DMS114 treated with DMSO at 0.1 percent for 48 hours (cell line): ENCODE data around the gene AHCYL1.

ENCODE experiments used
- DNase-seq: peaks from one replicate; lab custom pipeline; 2025; ENCODE audit not compliant: unreplicated experiment; lab: John Stamatoyannopoulos, UW

AHCYL1 gene

DNA sequence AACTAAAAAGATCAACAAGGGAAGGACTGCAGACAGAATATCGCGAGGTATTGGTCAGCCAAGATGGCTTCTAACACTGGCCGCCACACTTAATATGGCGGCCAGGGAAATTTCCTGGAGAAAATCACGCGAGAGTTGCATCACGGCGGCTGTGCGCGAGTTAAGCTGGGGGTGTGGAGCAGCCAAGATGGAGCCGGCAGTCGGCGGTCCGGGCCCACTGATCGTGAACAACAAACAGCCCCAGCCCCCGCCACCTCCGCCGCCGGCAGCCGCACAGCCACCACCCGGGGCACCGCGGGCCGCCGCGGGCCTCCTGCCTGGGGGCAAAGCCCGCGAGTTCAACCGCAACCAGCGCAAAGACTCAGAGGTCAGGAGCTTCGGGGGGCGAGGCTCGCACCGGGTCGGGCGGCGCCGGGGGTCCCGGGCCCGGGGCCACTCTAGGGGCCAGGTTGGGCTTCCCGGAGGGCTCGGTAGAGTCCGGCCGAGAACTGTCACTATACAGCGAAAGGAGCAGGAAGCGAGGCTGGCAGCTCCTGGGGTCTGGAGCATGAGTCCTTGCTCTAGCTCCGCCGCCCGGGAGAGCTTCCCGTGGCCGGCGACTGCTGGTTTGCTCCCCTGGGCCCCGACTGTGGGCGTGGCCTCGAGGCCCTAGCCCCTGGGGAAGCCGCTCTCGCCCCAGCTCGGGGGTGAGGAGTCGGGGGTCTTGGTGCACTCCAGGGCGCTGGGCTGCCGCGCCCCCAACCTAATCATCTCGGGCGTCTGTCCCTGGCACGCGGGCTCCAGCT lies 50.1 kb downstream of the AHCYL1 start, which contains the start of gene STRIP1:
STRIP1 (plus strand) TSS at position 174 of the 785 bp plus-strand sequence; CDS start at position 188, 14 bp downstream.
- DNase-seq, result peak; percentile 95

DNA sequence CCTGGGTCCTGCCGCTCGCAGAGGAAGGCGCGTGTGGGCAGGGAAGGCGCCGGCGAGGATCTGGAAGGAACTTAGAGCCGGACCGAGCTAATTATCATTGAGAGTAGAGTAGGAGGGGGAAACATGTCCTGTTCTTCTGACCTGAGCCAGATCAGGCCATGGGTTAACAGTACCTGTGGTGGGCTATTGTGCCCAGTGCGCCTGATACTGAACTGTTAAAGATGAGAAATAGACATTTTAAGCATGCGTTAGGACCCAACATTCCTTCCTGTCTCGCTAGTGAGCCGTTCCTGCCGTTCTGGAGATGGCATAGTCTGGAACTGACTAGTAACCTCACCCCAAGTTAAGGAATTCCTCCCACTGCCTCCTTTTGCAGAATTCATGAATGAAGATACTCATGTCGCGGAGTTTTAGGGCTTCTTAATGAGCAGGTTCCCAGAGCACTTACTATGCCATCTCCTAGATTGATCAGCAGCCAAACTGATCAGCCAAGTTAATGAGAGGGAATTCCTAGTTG lies 50.7 kb downstream of the AHCYL1 start:
- no peak for DNase-seq

DNA sequence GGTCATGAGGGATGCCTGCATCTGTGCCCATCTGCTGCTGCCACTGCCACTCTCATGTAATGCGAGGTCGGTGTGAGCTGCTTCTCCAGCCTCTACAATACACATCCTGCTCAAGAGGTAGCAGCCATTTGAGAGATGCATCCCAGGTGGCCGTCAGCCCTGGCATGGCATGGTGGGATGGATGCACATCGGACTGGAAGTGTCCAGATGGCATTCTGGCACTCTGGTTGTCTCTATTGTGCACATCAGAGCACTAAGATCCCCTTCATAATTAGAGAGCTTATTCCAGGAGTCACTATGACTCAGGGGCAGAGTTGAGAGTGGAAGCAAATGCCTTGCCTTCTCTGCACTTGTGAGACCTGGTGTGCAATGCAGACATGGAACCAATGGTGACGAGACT lies 53.7 kb downstream of the AHCYL1 start:
- no peak for DNase-seq

DNA sequence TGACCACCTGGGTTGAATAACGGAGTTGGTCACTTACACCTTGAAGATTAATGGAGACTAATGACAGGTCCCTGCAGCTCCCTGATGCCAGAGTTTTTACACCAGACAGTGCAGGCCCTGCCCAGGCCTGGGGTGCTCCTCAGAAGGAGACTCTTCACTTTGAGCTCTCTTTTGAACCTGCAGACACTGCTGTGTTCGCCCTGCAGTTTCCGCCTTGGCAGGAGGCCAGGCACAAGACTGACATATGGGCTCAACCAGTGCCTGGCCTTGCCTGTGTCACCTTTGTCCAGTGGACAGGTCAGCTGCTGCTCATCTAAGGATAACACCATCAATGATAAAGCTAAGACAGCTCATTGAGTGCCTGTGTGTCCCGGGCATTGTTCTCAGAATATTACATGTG lies 55.1 kb downstream of the AHCYL1 start:
- DNase-seq, result no peak

DNA sequence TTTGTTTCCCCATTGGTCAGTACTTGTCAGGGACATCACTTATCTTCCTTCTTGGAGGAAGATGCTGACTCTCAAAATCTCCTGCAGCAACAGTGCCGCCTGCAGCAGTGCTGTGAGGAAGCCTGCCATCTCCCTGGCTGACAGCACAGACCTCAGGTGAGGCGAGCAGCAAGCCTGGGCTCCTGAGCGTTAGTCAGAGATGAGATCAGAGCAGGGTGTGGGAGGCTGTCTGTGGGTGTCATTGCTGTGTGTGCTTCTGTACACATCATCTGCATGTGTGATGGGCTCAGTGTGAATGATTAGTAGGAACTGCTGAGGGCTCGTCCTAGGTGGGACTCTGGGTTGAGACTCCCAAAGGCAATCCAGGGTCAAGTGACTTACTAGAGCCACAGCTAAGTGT lies 56.0 kb downstream of the AHCYL1 start:
- no peak for DNase-seq

DNA sequence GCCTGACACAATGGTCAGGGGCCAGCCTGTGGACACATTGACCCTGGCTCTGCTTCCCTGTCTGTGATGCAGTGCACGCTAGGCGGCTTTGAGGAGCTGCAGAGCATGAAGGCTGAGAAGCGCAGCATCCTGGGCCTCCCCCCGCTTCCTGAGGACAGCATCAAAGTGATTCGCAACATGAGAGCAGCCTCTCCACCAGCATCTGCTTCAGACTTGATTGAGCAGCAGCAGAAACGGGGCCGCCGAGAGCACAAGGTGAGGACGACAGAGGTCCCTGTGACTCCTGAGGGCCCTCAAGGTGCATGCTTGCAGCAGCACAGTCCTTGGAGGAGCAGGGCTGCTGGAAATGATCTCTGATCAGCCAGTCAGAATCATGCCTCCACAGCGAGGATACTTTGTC lies 58.5 kb downstream of the AHCYL1 start:
- DNase-seq, result no peak

DNA sequence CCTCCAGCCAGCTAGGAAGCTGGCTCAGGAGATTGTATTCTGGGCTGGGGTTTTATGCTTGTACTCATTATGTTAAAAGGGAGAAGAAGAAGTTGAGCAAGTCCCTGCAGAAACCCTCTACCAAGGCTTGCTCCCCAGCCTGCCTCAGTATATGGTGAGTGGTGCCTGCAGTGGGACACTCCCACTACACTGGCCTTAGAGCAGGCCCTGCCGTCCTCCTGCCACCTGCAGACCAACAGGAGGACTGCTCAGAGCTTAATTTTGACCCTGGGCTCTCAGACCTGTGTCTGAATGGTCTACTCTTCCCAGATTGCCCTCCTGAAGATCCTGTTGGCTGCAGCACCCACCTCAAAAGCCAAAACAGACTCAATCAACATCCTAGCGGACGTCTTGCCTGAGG lies 62.9 kb downstream of the AHCYL1 start:
- no peak for DNase-seq

DNA sequence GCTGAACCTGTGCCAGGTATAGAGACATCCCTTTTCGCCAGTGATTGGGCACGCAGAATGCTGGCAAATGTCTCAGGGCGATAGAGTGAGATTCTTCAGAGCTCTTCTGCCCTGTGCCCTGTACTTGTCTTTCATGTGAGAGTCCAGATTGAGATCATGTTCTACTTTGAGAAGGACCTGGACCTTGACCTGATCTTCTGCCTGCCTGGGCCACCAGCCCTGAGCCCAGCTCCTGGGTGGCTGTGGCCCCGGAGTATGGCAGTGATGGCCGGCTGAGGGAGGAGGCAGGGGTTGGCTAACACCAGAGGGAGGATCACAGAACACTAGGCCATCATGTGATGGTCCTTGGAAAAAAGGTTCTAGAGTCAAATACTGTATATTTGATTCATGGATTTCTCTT lies 63.7 kb downstream of the AHCYL1 start:
- no peak for DNase-seq

DNA sequence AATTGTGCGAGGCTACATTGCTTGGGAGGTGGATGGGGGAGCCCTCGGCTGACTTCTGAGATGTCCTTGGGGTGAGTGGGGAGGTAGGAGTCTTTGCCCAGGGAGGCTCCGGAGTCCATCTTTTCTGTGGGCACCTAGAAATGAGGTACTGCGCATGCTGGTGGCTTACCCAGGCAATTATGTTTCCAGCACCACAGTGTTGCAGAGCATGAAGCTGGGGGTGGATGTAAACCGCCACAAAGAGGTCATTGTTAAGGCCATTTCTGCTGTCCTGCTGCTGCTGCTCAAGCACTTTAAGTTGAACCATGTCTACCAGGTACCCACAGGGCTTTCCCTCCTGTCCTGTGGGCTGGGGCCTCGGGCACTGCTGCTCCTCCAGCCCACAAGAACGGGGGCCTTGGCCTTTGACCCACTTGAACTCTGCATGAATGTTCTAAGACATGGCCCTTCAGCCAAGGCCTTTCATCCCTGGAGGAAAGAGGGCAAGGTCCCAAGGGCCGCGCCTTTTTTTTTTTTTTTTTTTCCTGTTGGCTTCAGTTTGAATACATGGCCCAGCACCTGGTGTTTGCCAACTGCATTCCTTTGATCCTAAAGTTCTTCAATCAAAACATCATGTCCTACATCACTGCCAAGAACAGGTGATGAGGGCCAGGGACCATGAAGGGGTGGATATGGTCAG lies 64.5 kb downstream of the AHCYL1 start:
- no peak for DNase-seq

DNA sequence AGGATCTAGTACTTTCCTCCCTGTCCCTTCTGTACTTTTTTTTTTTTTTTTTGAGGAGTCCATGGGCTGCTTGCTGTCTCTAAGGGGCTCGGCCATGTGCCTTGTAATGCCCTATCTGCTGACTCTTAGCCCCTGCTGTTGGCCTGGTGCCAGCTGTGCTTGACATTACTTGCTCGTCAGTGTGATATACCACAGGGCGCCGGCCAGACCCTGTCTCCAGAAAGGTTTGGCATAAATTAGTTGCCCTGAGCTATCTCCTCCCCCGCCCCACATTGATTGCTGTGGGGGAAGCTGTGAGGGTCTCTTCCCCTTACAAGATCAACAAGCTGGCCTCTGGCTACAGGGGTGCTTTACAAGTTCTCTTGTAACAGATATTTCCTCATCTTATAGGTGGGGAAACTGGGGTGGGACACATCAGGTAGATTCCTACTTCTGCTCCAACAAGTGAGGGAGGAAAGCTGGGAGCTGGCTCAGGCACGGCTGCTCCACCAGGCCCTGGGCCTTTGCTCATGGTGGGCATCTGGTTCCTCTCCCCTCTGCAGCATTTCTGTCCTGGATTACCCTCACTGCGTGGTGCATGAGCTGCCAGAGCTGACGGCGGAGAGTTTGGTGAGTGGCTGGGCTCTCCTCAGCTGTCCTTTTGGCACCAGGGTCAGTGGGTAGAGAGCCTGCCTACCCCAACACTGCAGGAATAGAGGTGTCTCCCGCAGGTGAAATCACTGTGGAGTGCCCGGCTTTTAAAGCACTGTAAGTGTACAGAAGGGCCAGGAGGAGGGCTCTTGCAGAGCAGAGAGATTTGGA lies 65.4 kb downstream of the AHCYL1 start:
- DNase-seq, result no peak

DNA sequence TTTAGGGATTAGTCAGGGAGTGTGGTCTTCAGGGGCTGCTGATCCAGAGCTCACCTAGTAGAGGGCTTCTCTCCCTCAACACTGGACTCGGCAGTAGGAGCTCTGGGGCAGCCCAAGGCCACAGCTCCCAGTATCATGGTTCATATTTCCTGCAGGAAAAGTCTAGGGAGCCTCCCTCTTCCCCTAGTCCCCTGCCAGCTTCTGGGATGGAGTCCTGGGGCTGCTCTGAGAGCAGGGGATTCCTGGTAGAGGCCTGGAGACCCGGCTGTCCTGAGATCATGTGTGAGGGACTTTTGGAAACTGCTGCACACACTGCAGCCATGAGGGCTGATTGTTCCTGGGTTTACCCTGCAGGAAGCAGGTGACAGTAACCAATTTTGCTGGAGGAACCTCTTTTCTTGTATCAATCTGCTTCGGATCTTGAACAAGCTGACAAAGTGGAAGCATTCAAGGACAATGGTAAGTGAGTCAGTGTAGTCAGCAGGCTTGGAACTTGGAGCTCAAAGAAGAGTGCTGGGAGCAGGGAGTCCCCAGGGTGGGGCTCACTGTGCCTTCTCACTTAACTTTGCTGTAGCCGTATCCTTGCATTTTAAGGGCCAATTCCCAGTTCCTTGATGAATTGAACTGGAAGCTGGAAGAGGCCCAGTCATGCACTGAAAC lies 66.2 kb downstream of the AHCYL1 start:
- DNase-seq, result no peak

DNA sequence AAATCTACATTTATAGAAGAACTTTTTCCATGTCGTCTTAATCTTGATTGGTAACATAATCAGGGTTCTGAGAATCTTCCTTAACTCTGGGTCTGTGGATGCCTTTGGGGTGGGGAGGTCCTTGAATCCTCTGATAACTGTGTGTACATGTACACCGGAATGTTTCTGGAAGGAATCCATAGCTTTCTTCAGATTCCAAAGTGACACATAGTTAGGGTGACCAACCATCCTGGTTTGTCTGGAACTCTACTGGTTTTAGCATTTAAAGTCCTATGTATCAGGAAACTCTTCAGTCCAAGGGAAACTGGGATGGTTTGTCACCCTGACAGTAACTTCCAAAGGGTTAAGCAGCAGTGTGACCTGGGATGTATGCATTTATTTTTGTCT lies 66.7 kb downstream of the AHCYL1 start:
- no peak for DNase-seq

DNA sequence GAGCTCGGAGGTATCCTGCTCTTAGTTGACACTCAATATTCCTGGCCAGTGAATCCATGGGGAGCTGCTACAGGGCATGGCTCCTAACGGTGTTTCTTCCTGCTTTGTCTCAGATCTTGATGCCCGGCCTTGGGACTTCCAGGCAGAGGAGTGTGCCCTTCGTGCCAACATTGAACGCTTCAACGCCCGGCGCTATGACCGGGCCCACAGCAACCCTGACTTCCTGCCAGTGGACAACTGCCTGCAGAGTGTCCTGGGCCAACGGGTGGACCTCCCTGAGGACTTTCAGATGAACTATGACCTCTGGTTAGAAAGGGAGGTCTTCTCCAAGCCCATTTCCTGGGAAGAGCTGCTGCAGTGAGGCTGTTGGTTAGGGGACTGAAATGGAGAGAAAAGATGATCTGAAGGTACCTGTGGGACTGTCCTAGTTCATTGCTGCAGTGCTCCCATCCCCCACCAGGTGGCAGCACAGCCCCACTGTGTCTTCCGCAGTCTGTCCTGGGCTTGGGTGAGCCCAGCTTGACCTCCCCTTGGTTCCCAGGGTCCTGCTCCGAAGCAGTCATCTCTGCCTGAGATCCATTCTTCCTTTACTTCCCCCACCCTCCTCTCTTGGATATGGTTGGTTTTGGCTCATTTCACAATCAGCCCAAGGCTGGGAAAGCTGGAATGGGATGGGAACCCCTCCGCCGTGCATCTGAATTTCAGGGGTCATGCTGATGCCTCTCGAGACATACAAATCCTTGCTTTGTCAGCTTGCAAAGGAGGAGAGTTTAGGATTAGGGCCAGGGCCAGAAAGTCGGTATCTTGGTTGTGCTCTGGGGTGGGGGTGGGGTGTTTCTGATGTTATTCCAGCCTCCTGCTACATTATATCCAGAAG lies 69.2 kb downstream of the AHCYL1 start:
- peak; percentile 22 for DNase-seq

DNA sequence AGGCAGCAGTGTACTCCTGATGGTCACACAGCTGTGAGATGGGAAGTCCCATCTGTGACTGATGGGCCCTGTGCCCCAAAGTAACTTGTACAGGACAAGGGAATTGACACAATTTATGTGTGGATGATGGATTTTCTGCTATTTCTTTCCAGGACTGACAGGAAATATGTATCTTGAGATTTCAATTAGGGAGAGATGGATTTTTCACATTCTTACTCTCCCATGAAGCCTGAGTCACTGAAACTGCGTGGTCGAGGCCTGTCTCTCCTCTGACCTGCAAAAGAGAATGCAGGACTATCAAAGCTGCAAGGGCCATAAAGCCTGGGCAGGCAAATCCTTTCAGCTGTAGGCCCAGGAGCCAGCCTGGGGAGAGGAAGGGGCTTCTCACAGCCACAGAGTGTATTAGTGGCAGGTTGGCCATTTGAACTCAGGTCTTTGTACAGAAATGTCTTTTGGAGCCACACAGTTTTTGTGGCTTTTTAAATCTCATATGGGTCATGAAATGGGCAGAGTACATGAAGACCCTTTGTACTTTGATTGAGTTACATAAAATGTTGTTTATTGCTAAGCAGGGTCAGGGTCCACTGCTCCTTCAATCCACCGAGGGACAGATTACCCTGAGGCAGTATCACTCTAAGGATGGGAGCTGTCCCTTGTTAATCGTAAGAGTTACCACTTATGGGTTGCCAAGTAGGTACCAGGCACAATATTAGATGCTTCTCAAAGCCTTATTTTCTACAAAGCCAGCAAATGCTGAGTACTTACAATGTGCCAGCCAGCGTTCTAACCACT lies 71.1 kb downstream of the AHCYL1 start:
- no peak for DNase-seq

DNA sequence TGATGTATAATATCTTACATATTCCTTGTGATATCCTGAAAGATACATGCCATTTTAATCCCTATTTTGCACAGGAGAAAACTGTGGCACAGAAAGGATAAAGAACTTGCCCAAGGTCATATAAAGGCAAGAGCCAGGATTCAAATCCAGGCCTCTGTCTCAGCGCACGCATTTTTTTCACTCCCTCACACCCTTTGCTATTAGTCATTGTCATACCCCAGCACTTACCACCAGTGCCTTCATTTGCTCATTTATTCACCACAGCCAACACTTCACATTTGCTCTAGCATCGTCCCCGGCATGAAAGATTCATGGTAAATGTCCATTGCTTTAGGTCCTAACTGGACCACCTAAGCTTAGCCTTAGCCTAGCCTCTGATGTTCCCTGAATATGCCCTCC lies 71.7 kb downstream of the AHCYL1 start:
- no peak for DNase-seq

DNA sequence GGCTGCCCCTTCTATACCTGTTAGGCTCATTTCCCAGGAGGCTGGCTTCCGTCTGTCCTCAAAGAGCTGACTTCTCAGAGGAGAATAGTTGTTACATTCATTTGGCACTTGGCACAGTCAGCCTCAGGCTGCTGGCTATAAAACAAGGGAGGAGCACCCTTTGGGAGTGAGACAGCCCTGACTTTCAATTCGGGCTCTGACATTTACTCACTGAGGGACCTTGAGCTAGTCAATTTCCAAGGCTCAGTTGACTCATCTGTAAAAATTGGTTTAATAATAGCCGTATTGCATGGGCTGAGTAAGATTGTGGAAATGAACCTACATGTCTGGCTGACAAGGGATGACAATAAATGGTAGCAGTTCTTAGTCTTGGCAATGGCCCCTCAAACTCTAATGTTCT lies 72.2 kb downstream of the AHCYL1 start:
- DNase-seq, result no peak

DNA sequence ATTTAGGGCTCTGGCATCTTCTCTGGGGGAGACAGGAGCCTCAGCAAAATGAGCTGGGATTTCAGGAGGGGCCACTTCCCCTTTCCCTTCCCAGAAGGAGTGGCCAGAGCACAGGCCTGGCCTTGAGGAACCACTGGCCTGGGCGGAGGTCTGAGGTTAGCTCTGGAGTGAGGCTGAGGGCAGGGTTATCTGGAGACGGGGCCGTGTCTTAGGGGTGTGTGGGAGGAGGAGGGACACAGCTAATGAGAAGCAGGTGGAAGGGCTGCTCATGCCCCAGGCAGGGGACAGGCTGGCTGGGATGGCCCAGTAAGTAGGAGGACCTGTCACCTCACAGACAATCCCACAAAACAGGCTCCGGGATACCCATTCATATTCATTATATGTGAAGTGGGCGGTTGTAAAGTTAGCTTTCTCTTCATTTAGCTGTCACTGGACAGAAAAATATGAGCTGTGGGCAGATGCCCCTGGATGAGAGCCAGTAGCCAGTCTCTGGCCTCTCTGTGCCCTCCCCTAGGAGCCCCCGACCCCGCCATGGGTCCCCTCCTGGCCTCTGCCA lies 73.5 kb downstream of the AHCYL1 start:
- DNase-seq, result no peak

DNA sequence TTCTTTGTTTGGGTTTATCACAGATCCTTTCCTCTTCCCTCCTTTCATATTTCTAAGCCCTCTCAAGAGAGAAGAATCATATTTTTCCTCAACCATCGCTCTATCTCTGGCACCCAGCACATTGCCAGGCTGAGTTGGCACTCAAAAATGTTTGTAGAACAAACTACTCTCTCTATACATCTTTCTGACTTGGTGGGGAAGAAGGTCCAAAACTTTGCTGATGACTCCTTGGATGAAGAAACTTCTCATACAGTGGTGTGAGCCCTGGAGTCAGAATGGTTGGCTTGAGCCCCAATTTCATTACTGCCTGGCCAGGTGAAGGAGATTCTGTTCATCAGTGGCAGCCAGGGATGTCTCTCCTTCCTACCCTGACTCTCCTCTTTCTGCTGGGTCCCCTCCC lies 74.0 kb downstream of the AHCYL1 start:
- no peak for DNase-seq
